ENCODE data around the gene FAF2.

FAF2 gene

GRCh38 chr5:176507911-176508310 lies 59.7 kb downstream of the FAF2 start:
- DNase-seq (ENCODE audit: low read depth) = no peak

GRCh38 chr5:176508603-176509002 lies 60.4 kb downstream of the FAF2 start:
- DNase-seq (ENCODE audit: low read depth) = no peak

DNA sequence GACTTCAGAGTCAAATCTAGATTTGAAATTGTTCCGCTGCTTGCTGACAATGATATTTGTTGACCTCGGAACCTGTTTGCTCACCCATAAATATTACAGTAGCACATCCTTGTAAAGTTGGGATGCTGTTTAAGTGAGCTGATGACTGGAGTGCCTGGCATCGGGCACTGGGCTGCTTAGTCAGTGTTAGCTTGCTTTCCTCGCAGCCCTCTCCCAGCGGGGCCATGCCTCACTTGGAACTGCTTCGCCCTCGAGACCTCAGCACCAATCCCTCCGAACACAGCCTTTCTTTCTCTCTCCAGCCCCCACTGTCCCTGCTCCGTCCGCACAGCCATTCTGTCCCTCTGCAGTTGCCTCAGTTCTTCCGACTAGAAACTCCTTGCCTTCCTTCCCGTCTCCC lies 65.6 kb downstream of the FAF2 start:
- DNase-seq (ENCODE audit: low read depth) = no peak

- DNase-seq (ENCODE audit: low read depth) = no peak
These were observed 66.2 kb downstream of the FAF2 start for GRCh38 chr5:176514244-176514950.

DNA sequence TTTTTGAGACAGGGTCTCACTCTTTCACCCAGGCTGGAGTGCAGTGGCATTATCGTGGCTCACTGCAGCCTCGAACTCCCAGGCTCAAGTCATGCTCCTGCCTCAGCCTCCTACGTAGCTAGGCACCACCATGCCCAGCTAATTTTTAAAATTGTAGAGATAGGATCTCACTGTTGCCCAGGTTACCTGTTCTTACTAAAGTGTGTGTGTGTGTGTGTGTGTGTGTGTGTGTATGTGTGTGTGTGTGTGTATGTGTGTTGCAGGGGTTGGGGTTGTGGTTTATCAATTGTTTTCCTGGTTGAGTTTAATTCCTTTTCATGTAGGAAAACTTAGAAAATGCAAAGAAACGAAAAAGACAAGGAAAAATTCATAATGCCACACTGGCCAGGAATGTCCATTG lies 67.2 kb downstream of the FAF2 start:
- no peak for DNase-seq (ENCODE audit: low read depth)

DNA sequence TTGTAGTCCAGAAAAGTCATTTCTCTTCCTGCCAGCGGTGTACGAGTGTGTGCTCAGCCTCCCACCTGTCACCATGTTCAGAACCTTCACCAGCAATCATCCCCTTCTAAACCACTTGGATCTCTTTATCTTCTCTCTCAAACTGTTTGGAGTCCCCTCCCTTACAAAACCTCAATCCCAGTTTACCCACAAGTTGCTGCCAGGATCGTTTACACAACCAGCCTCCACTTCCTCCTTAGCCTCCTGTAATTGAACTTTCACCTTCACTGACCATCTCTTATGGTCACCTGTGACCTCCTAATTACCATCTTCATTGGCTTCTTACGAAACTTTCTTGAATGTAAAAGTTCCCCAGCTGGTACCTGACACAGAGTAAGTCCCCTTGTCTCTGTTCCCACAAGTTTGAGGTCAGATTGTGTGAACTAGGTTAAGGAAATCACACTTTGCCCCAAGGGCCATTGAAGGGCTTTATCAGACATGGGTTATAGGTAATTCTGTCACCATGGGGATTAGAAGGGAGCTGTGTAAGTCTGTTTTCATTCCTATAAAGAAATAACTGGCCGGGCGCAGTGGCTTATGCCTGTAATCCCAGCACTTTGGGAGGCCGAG lies 69.0 kb downstream of the FAF2 start:
- DNase-seq (ENCODE audit: low read depth) = no peak

DNA sequence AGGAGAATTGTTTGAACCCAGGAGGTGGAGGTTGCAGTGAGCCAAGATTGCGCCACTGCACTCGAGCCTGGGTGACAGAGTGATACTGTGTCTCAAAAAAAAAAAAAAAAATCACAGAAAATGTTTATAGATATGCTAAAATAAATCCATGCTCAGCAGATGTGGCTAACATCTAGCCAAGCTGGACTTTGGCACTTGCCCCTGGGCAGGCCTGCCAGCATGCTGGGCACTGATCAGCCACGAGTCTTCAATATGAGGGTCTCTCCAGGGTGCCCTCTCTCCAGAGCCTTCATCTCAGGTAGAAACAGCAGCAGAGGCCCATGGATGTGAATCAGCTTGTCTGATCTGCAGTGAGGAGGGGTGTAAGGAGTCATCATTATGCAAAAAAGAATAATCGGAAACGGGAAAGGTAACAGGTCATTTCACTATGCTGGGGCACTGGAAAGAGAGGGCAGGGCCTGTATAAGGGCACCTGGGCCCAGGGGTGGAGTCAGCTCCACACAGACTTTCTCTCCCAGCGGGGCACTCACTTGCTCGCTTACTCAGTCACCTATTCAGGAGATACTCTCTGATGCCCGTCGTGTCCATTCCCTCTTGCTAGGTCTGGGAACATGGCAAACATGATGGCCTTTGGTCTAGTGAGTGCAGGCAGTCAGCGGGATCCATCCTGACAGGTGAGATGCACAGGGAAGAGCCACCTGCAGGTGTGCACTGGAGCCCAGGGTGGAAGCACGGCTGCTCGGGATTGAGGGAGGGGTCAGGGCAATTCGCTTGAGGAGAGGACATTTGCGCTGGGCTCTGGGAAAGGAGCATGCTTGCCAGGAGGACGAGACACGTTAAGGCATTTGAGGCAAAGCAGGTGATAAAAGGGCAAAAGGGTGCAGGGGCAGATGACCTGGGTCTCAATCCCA lies 71.9 kb downstream of the FAF2 start:
- DNase-seq (ENCODE audit: low read depth) = no peak

DNA sequence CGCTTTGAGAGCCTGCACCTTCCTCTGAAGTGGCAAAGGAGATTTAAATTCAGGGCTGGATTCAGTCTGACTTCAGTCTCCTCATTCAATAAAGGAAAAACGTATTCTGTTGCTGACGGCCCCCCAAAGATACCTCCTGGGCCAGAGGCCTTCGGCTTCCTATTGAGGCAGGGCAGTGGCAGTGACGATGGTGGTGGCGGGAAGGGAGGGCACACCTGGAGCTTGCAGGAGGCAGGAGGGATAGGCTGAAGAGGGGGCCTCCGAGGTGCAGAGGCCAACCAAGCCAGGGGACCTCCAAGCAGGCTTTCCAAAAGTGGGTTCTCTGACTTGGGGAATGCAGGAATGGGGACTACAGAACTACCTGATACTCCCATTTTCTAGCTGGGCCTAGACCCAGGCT lies 73.1 kb downstream of the FAF2 start:
- DNase-seq (ENCODE audit: low read depth) = no peak

DNA sequence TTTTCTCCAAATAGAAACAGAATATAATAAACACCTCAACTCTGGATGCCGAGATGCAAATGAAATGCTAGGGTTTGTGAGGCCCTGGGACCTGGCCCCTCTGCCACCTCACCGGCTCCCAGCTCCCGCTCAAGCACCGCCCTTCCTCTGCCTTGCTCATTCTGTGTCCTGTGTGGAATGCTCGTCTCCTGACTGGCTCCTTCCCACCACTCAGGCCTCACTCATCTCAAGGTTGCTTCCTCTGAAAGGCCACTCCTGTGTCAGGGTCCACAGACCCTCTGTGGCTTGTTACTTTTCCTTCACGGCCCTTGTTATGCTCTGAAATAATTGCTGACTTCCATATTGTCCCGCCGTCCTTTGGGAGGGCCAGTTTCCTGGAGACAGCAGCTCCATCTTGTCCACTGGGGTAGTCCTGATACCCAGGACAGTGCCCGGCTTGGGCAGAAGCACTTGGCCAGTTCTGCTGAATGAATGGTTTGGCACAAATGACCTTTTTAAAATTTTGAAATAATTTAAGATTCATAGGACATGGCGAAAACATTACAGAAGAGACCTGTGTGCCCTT lies 73.6 kb downstream of the FAF2 start:
- DNase-seq (ENCODE audit: low read depth) = no peak

GRCh38 chr5:176524138-176524537 lies 76.0 kb downstream of the FAF2 start:
- no peak for DNase-seq (ENCODE audit: low read depth)

DNA sequence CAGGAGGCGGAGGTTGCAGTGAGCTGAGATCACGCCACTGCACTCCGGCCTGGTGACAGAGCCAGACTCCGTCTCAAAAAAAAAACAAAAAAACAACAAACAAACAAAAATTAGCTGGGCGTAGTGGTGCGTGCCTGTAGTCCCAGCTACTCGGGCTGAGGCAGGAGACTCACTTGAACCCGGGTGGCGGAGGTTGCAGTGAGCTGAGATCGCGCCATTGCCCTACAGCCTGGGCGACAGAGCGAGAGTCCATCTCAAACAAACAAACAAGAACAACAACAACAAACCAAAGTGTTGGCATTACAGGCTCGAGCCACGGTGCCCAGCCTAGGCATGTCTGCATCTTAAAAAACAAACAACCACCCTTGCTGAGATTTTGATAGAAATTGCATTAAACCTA lies 76.8 kb downstream of the FAF2 start:
- no peak for DNase-seq (ENCODE audit: low read depth)

DNA sequence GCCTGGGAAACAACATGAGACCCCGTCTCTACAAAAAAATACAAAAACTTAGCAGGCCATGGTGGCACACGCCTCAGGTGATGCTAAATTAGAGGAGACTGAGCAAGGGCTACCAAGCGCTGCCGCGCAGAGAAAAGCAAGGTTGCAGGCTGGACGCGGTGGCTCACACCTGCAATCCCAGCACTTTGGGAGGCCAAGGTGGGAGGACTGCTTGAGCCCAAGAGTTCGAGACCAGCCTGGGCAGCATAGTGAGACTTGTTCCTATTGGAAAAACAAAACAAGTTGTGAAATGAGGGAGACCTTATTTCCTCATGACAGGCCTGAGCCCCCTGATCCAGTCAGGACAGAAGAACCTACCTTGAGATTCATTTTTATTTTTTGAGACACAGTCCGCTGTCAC lies 77.5 kb downstream of the FAF2 start:
- DNase-seq (ENCODE audit: low read depth) = no peak

DNA sequence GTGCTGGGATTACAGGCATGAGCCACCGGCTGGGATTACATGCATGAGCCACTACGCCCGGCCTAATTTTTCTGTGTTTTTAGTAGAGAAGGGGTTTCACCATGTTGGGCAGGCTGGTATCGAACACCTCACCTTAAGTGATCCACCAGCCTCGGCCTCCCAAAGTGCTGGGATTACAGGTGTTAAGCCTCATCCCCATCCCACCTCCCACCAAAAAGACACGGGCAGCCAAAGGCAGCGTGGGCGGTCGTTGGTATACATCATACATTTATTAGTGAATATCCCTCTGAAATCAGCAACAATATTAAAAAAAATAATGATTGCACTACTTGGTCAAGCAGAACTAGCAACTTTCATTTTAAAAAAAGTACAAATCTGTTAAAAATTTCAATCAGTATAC lies 78.3 kb downstream of the FAF2 start:
- DNase-seq (ENCODE audit: low read depth) = no peak

GRCh38 chr5:176527246-176528222 lies 79.3 kb downstream of the FAF2 start:
- DNase-seq (ENCODE audit: low read depth) = no peak

DNA sequence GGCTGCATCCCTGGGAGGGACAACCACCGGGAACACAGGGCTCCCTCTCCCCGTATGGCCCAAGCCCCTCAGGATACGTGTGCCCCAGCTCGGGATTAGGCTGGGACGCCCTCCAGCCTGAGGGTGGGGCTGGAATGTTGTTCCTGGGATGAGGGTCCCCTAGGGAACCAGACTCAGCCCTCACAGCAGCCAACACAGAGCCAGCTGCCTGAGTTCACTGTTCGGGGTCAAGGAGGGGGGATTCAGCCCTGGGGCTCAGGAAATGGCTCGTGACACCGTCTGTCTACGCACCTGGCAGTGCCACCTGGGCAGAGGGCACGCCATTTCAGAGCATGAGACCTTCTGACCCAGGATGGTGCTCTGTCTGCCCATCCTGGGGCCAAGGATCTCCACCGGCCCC lies 80.1 kb downstream of the FAF2 start:
- DNase-seq (ENCODE audit: low read depth) = no peak

GRCh38 chr5:176528761-176529115 lies 80.6 kb downstream of the FAF2 start:
- no peak for DNase-seq (ENCODE audit: low read depth)

DNA sequence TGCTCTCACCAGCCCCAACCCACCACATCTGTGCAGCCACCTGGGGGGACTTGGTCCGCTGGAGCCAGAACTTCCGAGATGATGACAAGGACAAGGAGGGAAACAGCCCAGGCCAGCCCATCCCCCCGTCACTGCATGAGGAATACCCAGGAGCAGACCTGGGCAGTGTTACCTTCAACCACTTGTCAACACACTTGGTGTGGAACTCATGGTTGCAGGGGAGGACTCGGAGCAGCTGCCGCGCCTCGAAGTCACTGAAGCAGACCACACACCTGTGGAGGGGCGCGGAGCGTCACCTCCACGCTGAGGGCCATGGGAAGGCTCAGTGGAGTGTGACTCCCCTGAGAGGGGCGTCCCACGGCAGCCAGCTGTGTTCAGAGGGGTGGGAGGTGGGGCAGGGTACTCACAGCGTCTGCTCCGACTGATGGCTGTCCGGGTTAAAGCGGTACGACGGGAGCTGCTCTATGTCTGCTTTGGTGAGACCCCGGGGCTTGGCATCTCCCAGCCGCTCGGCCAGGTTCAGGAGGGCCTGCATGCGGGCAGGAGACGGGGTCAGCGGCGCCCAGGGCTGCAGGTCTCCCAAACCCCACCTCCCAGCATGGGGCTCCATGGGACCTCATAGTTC lies 81.0 kb downstream of the FAF2 start:
- DNase-seq (ENCODE audit: low read depth) = no peak

DNA sequence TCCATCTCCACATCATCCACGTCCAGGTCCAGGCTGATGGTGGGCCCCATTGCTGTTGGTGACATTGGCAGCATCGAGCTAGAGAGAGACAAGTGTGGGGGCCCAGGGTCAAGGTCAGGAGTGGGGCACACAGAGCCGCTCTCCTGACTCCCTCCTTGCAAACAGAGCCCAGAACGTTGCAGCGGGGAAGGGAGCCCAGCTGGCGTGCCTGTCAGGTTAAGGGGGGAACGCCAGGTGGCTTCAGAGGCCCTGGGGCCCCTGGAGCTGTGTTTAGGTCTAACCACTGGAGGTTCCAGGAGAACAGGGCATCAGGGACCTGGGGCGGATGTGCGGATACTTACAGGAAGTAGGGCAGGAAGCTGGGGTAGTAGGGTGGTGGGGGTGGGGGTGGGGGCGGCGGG lies 81.6 kb downstream of the FAF2 start:
- DNase-seq (ENCODE audit: low read depth) = no peak

GRCh38 chr5:176530393-176530982 lies 82.3 kb downstream of the FAF2 start:
- no peak for DNase-seq (ENCODE audit: low read depth)

- no peak for DNase-seq (ENCODE audit: low read depth)
These were observed 83.1 kb downstream of the FAF2 start for GRCh38 chr5:176530983-176531901.

Data from activated T-cell treated with anti-CD3 and anti-CD28 coated beads for 24 hours (primary cell).